GM18520 (cell line): ENCODE measurements around the gene SULT4A1.

Experiments
- ATAC-seq: cut with Tn5 transposase; IDR thresholded peaks from one replicate; pipeline ENCODE4 v1.9.1; 2021; ENCODE audit not compliant: unreplicated experiment

SULT4A1 gene

DNA sequence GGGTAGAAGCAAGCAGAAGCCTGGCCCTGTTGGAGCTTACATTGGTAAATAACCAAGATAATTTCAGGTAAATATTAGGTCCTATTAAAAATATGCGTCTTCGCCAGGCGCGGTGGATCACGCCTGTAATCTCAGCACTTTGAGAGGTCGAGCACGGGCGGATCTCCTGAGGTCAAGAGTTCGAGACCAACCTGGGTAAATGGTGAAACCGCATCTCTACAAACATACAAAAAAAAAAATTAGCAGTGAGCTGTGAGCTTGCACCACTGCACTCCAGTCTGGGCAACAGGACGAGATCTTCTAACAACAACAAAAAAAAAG, 529 bp upstream of the SULT4A1 start:
- no peak for ATAC-seq

DNA sequence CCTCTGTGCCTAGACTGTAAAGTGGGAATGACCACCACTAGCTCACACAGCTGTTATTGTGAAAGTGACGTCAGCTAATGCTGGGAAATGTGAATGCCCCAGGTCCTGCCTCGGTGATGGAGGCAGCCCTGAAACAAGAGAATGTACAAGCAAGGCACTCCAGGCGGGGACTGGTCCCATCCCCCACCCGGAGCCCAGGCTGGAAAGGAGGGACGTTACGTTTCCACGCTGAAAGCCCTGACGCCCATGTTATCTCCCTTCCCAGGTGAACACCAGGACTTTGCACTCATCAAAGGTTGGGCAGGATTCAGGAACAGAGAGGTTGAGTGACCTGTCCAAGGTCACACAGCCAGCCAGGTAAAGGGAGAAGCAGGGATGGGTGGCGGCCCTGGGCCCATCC, 784 bp downstream of the SULT4A1 start:
- no peak for ATAC-seq

DNA sequence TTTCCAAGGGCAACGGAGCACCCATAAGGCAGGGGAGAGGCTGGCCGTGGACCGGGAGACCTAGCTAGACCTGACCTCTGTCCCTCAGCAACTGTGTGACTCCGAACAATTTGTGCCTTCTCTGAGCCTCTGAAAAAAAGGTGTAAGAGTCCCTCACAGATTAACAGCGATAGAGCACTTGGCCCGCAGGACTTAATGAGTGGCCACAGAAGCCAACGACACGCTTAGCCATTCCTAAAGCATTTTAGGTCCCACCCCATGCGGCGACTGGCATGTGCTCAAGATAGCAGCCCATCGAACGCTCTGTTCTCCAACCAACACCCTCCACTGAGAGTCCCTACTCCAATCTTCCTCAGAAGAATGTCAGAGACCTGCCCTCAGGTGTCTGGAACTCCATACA, 1.5 kb downstream of the SULT4A1 start:
- no peak for ATAC-seq

DNA sequence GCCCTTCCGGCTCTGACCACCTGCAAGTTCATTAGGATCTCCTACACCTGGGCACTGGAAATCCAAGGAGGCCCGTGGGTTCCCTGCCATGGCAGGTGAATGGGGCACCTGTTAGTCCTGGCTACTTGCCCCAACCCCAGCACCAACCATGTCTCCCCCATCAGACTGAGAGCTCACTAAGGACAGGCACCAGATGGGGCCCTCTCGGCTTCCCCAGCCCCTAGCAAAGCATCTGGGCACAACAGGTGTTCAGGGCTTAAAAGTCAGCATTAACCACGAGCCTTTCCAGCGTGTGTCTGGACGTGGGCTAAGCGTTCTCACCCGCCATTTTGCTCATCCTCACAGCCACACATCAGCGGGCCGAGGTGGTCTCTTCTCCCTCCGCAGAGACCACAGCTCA, 2.2 kb downstream of the SULT4A1 start:
- ATAC-seq, result no peak

DNA sequence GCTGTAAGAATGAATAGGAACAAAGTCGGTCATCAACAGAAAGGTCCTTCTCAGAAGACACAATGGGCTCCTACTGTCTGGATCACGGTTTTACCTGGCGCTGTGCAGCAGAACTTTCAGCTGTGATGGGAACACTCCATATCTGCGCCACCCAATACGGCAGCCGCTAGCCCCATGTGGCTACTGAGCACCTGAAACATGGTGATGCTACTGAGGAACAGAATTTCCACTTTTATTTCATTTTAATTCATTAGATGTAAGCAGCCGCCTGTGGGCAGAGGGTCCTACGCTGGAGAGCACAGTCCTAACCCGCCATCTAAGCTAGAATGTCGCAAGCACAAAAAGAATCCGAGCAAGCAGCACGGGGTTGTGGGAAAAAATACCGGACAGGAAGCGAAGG, 2.7 kb downstream of the SULT4A1 start:
- no peak for ATAC-seq

DNA sequence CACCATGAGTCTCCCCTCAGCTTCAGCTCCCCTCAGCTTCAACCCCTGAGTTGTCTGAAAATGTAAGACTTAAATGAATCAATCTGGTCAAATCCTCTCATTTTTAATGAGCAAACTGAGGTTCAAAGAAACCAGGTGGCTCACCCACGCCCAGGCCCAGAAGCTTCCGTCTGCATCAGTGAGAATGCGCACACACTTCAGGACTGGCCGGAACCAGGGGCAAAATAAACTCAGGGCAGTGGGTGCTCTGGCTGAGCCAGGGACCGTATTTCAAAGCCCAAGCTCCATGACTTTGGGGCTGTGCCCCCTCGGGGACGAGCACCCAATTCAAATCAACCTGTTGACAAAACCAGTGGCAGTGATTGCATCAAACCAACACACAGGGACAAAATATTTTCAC, 3.1 kb downstream of the SULT4A1 start:
- ATAC-seq, result no peak

DNA sequence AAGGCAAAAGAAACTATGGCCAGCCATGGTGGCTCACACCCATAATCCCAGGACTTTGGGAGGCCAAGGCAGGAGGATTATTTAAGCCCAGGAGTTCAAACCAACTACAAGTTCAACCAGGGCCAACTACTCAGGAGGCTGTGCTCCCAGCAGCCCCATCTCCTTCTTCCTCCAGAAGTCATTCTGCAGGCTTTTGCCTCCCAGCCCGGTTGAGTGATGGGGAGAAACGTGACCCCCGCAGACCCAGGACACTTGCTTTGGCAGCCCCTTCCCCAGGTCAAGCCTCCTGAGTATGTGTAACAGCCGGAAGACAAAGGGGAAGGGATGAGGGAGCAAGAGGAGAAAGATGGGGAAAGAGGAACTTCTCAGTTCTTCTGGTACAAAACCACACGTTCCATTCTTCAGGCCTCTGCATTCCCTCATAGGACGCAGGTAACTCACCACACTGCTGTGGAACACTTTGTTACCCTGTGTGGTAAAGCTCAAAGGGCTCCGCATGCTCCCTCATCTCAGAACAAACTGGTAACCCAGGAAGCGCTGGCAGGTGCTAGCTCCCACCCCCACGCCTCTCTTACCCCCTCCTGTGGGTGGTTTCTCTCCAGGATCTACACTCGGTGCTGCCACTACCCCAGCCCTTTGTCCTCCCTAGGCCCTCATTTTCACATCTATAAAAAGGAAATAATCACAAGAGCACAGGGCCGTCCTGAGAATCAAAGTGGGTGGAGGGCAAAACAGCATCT, 4.0 kb downstream of the SULT4A1 start:
- ATAC-seq, result no peak

DNA sequence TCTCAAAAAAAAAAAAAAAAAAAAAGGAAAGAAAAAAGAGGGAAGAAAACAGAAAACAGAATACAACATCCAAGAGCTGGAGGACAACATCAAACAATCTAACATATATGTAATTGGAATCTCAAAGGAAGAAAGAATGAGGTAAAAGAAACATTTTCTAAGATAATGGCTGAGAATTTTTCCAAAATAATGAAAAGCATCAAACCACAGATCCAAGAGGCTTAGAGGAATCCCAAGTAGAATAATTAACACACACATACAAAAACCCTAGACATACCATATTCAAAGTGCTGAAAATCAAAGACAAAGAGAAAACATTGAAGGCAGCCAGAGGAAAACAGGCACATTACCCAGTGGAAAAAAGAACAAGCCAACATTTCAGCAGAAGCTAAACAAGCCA, 4.9 kb downstream of the SULT4A1 start:
- no peak for ATAC-seq

DNA sequence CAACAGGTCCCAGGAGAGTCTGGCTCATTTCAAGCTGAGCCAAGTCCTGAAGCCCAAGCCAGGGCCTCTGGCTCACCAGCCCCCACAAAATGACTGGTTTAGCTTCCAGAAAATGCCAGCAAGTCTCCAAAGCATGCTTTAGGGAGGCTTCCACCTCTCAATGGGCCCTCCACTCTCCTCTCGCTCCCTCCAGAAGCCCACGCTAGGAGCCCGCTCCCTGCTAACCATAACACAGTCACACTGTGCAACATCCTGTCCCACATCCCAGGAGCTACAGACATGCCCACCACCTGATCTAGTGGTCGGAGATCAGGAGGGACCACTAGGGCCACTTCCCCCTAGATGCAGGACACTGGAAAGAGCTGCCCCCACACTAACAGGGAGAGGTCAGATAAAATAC, 6.9 kb downstream of the SULT4A1 start:
- no peak for ATAC-seq

DNA sequence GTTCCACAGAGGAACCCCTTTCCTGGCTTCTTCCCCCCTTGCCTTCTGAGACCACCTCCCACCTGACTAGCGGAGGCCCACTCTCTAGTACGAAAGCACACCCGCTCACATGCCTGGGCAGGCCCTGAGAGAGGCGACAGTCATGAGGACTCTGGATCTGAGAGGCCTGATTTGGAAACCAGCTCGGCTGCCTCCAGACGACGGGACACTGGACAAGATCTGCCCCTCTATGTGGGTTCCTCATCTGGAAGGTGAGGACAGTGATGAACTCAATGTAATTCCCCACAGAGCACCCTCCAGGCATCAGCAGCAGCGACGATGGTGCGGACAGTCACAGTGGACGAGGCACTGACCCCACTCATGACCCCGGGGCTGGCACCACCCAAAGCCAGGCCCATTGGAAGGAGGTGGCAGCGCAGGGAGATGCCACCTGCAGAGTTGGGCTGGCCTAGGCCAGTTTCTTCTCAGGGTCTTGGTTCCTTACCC, 7.5 kb downstream of the SULT4A1 start:
- ATAC-seq, result no peak

DNA sequence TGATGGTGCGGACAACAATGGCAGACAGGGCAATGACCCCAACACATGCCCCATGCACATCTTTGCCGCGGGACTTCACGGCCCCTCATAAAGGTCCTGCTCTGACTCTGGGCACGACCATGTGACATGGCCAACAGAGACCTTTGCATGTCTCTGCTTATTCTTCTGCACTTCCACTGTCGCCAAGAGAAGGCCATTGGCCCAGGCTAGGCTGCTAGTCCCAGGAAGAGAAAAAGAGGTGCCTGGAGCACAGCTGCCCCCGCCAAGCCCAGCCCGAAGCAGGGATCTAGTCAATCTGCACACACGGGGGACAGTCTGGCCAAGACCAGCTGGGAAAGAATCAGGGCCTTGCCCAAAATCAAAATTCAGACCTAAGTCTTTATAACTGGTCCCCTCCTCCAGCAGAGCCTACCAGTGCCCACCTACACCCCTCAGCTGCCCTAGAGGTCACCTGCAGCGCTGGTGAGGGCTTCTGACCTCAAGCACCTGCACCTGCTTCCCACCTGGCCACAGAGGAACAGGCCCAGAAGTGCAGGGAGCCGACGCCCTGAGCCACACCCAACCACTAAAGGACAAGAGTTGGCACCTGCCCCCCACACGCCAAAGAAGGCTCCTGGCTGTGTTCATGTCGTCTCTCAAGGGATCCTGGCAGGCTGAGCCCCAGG, 8.1 kb downstream of the SULT4A1 start:
- no peak for ATAC-seq

DNA sequence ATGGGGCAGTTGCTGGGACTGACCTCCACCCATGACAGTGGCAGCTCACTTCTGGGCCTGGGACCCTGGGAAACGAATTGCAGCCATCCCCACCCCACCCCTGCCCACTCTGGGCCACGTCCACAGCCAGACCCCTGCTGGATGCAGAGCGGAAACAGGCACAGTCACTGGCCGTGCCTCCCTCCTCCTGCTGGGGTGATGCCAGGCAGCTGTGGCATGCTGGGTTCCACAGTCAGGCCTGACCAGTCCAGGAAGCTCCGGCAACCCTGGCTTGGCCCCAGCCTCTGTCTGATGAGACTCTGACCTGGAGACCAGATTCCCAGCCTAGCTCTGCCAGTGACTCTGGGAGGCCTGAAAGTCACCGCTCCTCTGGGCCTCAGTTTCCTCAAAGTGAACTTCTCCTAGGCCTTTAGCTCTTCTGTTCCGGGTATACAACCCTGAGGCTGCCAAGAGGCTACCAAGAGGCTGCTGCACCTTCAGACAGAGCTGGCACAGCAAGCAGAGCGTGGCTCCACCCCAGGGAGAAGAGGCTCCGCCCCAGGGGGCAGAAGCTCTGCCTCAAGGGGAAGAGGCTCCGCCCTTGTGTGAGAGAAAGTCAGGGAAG, 8.9 kb downstream of the SULT4A1 start:
- no peak for ATAC-seq

DNA sequence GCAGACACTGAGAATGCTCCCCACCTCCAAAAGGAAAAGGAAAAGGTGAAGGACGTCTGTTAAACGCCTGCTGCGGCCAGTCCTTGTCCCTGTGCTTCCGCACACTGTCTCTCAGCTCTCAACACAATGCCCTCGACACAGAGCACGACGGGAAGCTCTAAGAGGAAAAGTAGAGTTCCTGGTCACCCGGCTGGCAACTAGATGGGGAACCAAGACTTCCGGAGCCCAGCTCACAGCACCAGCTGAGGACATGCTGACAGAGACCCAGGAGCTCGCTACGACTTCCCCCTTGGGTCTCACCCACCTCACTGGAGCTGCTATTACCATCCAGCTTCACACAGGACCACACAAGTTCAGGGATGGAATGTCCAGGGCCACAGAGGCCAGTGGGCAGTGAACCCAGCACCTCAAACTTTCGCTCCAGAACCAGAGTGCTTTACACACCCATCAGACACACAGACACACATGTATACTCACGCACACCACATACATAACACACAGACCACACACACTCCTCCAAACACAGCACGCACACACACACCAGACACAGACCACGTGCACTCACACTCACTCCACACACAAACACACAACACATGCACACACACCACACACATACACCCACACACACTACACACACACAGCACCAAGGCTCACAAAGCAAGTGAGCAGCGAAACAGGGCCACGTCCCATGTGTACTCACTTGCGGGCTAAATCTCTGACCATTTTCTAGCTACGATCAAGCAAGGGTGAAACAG, 9.6 kb downstream of the SULT4A1 start:
- ATAC-seq, result no peak

DNA sequence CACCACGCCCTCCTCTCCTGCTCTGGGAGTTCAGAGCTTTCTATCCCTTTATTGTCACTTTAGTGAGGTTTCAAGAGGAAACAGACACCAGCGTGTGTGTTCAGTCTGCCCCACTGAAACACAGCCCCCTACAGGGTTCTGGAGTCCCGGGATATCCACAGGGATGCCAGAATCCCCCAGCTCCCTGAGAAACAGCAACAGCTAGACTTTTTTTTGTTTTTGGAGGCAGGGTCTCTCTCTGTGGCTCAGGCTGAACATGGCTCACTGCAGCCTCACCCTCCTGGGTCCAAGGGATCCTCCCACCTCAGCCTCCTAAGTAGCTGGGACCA, 10.4 kb downstream of the SULT4A1 start:
- ATAC-seq, result no peak

DNA sequence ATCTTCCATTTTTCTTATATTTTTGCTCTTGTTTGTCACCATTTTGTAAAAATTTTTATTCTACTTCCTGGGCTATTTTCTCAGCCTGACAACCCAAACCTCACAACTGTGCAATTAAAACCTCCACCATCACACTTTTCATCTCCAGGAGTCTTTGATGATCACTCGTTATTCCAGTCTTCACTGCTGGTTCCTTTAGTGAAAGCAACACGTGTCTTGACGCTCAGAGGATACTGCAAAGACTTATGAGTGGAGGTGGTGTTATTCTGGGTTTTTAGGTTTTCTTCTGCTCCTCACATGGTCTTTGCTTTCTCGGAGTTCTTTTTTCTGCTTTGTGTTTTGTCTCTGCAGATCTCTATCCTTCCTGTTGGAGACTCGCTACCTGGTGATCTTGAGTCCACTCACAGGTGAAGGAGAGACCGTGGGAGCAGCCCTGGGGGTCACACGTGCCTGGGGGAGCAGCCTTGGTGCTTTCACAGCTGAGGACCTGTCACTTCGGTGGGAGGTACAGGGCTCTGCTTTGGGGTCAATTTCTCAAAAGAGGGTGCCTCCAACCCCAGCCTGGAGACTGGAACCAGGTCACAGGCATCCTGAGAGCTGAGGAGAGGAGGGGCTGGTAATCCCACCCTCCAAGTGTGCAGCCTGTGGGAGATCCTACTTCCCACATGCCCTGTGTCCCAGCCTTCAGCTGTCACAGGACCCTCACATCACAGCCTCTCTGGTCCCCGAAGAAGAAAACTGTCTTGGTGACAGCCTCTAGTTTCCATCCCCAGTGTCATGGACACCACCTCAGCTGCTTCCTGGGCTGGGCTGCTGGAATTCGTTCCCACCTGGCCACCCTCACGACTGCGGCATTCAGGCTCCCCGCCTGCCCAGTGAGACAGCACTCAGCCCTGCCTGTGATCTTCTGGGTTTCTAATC, 11.0 kb downstream of the SULT4A1 start:
- ATAC-seq, result no peak

DNA sequence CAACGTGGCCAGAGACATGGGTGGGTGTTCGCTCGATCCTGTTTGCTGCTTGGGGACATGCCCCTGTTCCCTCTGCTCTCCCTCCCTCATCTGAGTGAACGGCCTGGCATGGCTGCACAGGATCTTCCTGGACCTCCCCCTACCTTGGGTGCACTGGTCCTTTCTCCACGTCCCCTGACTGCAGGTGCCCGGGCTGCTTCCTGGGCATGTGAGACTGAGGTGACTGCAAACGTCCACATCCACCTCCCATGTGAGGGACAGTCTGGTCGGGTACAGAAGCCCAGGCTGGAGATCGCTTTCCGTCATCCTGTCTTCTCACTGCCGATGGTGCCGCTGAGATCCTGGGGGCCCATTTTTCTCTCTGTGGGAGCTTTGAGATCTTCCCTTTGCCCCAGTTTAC, 11.8 kb downstream of the SULT4A1 start:
- ATAC-seq, result no peak

DNA sequence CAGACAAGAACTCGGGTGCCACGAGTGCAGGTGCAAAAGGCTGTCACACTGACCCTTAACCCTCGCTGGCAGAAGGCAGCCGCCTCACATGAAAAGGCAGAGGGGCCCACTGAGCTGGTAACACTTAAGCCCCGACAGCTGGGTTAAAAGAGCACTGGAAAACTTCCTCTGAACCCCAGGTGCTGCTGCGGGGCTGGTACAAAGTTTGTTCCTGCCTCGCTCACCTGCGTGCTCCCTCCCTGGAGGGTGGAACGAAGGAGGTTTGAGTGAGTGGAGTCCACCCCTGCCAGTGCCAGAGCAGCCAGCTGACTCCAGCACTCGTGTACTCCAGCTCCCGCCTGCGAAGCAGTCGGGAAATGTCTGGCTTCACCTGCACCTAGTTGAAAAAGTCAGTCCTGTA, 12.6 kb downstream of the SULT4A1 start:
- no peak for ATAC-seq

DNA sequence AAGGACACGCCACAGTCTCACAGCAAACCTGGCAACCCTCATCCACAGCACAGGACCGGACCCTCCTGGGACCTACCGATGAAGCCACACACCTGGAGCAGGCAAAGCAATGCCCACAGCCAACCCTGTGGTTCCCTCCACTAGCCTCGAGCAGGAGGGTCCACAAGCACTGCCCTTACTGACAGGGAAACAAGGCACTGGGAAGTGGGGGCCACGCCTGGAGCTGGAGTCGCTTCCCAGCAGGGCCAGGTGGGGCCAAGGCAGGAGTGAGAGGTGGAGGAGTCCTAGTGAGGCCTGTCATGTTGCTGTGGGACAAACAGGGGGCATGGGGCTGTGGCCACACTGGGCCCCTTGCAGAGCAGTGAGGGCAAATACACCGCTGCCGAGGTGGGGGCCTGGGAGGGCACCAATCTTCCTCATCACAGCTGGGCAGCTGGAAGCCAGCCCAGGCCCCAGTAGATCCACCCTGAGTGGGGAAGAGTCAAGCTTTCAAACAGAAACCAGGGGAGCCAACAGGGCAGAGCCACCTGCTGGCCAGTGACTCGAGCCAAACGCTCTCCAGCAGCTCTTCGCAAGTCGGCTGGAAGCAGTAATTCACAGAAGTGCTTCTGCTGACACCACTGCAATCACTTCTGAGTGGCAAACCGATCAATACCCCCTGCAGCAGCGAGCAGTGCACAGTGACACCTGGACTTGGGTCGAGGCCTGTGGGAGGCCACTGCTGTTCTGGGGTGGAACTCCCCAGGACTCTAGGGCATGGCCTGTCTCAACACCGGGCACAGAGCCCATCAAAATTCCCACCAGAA, 13.7 kb downstream of the SULT4A1 start:
- ATAC-seq, result no peak

DNA sequence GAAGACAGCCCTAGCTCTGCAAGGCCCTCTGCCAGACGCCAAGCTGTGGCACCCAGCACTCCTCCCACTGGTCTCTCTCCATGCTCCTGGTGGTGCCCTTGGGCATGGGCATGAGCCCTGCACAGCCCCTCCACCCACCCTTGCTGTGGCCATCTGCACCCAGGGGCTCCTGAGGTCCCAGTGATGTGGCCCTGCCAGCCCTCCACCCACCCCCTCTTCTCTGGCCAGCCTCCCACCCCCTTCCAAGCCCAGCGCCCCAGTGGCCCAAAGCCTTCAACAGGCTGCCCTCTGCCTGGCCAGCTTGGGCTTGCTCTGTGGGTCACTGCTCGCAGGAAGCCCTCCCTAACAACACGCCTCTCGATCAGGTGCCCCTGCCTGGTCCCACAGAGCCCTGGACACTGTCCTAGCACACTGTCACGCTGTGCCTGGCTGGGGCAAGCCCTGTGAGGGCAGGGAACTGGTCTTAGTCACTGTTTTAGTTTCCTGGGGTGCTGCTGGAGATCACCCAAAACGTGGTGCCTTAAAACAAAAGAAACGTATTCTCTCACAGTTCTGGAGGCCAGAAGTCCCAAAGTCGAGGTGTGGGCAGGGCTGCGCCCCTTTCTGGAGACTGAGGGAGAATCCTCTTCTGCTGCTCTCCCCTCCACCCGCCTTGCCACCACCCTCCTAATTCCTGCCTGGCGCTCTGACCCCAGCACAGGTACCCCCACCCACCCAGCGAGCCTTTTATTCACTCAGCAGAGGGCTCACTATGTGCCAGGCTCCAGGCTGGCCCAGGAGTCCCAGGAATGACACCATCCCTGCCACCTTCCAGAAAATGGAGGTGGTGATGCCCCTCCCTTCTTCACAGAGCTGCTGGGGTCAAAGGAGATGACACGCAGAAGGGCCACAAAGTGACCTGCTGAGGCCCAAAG, 14.7 kb downstream of the SULT4A1 start:
- no peak for ATAC-seq
